Neural progenitor cell (in vitro differentiated cells): ENCODE results near the gene HLA-DMA. TPM values are rescaled to one million over a fixed set of nuclear protein-coding genes. Genes with fewer than 3 reads are reported as not detected.

Source experiments
- DNase-seq: peaks from one replicate; pipeline ENCODE4 v3.0.0-alpha.2; 2016; ENCODE audit warnings: low spot score
- H2AFZ ChIP-seq: fragments of 200-600 bp; sonication (generic); replicated peaks from 2 replicates; pipeline ENCODE4 v1.6.1; 2016; ENCODE audit warnings: antibody characterized with exemption
- H3F3A ChIP-seq: fragments of 200-600 bp; sonication (generic); 2 replicates; pipeline ENCODE4 v1.6.1; 2016; ENCODE audit warnings: antibody characterized with exemption, low read depth
- H3K27ac ChIP-seq: fragments of 200-600 bp; sonication (generic); 2 replicates; pipeline ENCODE4 v1.5.1; 2016; ENCODE audit warnings: mild to moderate bottlenecking
- H3K27me3 ChIP-seq: fragments of 200-600 bp; sonication (generic); 2 replicates; pipeline ENCODE4 v1.6.1; 2016; ENCODE audit warnings: mild to moderate bottlenecking, moderate library complexity
- H3K36me3 ChIP-seq: fragments of 200-600 bp; sonication (generic); 2 replicates; pipeline ENCODE4 v1.5.1; 2016
- H3K4me1 ChIP-seq: fragments of 200-600 bp; sonication (generic); 2 replicates; pipeline ENCODE4 v1.6.1; 2016; ENCODE audit warnings: mixed run types
- H3K4me2 ChIP-seq: fragments of 200-600 bp; sonication (generic); 2 replicates; pipeline ENCODE4 v1.6.1; 2016
- H3K4me3 ChIP-seq: fragments of 200-600 bp; sonication (generic); 2 replicates; pipeline ENCODE4 v1.5.1; 2016
- H3K79me2 ChIP-seq: fragments of 200-600 bp; sonication (generic); 2 replicates; pipeline ENCODE4 v1.6.1; 2016; ENCODE audit warnings: low read depth
- H3K9ac ChIP-seq: fragments of 200-600 bp; sonication (generic); 2 replicates; pipeline ENCODE4 v1.6.1; 2016
- H3K9me3 ChIP-seq: fragments of 200-600 bp; sonication (generic); 2 replicates; pipeline ENCODE4 v1.5.1; 2016; ENCODE audit warnings: low read depth
- H4K20me1 ChIP-seq: fragments of 200-600 bp; sonication (generic); 2 replicates; pipeline ENCODE4 v1.6.1; 2016; ENCODE audit warnings: low read depth
- H3K27ac Mint-ChIP-seq: 3 replicates; pipeline ENCODE4 v1.8.0; 2021; ENCODE audit warnings: mixed read lengths
- H3K27me3 Mint-ChIP-seq: 2 replicates; pipeline ENCODE4 v1.8.0; 2022; ENCODE audit warnings: low read depth, mild to moderate bottlenecking, inconsistent platforms, moderate library complexity, mixed read lengths; ENCODE audit not compliant: insufficient read depth
- H3K36me3 Mint-ChIP-seq: 3 replicates; pipeline ENCODE4 v1.8.0; 2021; ENCODE audit warnings: mixed read lengths
- H3K4me1 Mint-ChIP-seq: 3 replicates; pipeline ENCODE4 v1.8.0; 2021; ENCODE audit warnings: mixed read lengths
- H3K4me3 Mint-ChIP-seq: 3 replicates; pipeline ENCODE4 v1.8.0; 2021; ENCODE audit warnings: mild to moderate bottlenecking, moderate library complexity, mixed read lengths
- H3K9me3 Mint-ChIP-seq: 3 replicates; pipeline ENCODE4 v1.8.0; 2020; ENCODE audit warnings: mixed read lengths
- EZH2 ChIP-seq: fragments of 200-600 bp; sonication (generic); IDR thresholded peaks from 2 replicates; pipeline ENCODE4 v1.6.1; 2017; ENCODE audit warnings: antibody characterized with exemption, mild to moderate bottlenecking, moderate library complexity
- EZH2phosphoT487 ChIP-seq: fragments of 200-600 bp; sonication (generic); IDR thresholded peaks from 2 replicates; pipeline ENCODE4 v1.6.1; 2017; ENCODE audit warnings: antibody characterized with exemption
- total RNA-seq: library from RNA; depleted of rRNA; stranded (reverse); fragments of >200 nt; gene quantifications from 2 replicates; pipeline ENCODE4 v1.2.3, GENCODE V29; 2015; ENCODE audit warnings: low replicate concordance
- TF ChIP-seq, protein P1 (sequence below): fragments of 200-600 bp; sonication (generic); IDR thresholded peaks from 2 replicates; pipeline ENCODE4 v1.5.1; 2017; ENCODE audit warnings: antibody characterized with exemption, mild to moderate bottlenecking

The HLA-DMA gene
- total RNA-seq, 1 donor from 2014 or later: 11.9 TPM

DNA sequence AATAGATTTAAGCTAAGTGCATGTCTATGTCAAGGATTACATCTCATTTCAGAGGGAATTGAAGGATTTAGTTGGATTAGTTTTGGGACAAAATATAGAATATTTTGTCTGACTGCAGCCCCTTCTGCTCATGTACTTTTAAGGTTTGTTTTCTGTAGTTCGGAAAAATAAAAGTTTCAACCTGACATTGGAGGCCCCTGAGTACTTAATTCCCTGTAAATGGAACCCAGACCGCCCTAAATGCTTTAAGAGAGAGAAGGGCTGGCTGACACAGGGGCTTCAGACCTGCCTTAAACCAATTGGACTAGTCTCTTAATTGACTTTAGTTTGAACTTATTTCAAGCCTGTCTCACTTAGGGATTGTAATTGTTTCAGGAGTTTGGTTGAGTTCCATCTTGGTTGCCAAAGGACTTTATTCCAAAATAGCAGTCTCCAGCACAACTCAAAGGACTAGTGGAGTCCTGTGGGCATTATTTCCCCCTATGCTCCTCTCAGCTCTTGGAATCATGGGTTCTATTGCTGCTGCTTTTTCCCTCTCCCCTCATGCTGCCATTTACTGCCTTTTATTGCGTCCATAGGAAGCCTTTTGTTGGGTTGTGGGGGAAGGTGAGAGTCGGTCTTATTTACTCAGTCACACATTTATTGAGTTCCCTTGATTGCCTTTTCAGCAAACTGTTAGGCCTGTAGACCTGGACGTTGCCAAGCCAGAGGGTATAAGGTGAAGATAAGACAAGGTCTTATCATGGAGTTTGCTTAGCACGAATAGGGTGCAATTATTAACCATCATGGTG, 30.0 kb upstream of the HLA-DMA start:
- H3K4me2 ChIP-seq: no peak overlapping the region
- H3K27me3 ChIP-seq: no peaks in the 10 kb centered on the region
- DNase-seq: no peak
- Mint-ChIP-seq H3K4me1 (peaks cover 5% of the 10 kb centered on the region), H3K4me3 (no peak overlapping the region), H3K36me3 (peaks cover 35% of the 10 kb centered on the region), H3K27ac (no peak overlapping the region), H3K27me3 (peaks cover 14% of the 10 kb centered on the region), H3K9me3 (no peaks in the 10 kb centered on the region)
- peaks cover 29% of the 10 kb centered on the region for H3K79me2 ChIP-seq
- no peak overlapping the region for H3K9ac ChIP-seq
- peaks cover 65% of the 10 kb centered on the region for H4K20me1 ChIP-seq
- no peaks in the 10 kb centered on the region for H3K4me1 ChIP-seq
- peaks cover 23% of the 10 kb centered on the region for H3K36me3 ChIP-seq
- TF ChIP-seq EZH2 (no peak), EZH2phosphoT487 (no peak)
- TF ChIP-seq, protein P1, sequence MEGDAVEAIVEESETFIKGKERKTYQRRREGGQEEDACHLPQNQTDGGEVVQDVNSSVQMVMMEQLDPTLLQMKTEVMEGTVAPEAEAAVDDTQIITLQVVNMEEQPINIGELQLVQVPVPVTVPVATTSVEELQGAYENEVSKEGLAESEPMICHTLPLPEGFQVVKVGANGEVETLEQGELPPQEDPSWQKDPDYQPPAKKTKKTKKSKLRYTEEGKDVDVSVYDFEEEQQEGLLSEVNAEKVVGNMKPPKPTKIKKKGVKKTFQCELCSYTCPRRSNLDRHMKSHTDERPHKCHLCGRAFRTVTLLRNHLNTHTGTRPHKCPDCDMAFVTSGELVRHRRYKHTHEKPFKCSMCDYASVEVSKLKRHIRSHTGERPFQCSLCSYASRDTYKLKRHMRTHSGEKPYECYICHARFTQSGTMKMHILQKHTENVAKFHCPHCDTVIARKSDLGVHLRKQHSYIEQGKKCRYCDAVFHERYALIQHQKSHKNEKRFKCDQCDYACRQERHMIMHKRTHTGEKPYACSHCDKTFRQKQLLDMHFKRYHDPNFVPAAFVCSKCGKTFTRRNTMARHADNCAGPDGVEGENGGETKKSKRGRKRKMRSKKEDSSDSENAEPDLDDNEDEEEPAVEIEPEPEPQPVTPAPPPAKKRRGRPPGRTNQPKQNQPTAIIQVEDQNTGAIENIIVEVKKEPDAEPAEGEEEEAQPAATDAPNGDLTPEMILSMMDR: no peak
- H3K4me3 ChIP-seq: no peak overlapping the region
- H2AFZ ChIP-seq: no peak overlapping the region
- peak overlapping the region; percentile 74 for H3K27ac ChIP-seq
- H3K9me3 ChIP-seq: no peaks in the 10 kb centered on the region
- H3F3A ChIP-seq: peaks cover 69% of the 10 kb centered on the region

DNA sequence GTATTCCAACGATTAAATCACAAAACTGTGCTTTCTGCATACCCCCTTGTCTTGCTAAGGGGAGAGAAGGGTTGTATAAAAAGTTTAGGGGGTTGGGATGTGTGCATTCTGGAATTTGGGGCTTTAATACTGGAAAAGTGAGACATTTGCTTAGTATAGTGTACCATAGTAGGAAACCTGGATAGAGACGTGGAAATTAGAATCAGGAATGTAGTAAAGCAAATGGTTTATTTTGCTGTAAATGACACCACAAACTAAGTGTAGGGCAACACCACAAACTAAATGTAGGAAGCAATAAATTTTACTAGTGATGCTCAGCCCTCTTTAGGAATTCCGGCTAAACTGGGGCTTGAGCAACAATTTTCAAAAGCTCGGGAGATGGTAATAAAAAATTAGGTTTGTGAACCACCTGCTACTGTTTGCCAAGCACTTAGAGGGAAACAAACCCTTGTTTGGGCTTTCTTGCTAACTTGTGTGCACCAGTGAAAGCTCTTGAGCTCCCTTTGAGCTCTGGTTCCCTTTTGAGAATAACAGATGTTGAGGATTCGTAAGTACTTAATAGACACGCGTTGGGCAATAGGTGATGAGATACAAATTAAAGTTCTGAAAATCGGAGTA, 29.3 kb upstream of the HLA-DMA start:
- DNase-seq: no peak
- Histone ChIP-seq H3K27ac (peak overlapping the region; percentile 74), H3K4me1 (no peaks in the 10 kb centered on the region), H3K36me3 (peaks cover 30% of the 10 kb centered on the region), H3K4me3 (no peak overlapping the region), H3K9ac (no peak overlapping the region), H3K27me3 (no peaks in the 10 kb centered on the region), H2AFZ (no peak overlapping the region), H3F3A (peaks cover 76% of the 10 kb centered on the region), H3K79me2 (peaks cover 36% of the 10 kb centered on the region), H4K20me1 (peaks cover 72% of the 10 kb centered on the region), H3K4me2 (no peak overlapping the region), H3K9me3 (no peaks in the 10 kb centered on the region)
- H3K27me3 Mint-ChIP-seq: peaks cover 17% of the 10 kb centered on the region
- peaks cover 42% of the 10 kb centered on the region for H3K36me3 Mint-ChIP-seq
- H3K27ac Mint-ChIP-seq: no peak overlapping the region
- no peaks in the 10 kb centered on the region for H3K9me3 Mint-ChIP-seq
- no peak for TF ChIP-seq EZH2
- TF ChIP-seq, protein P1: no peak
- TF ChIP-seq EZH2phosphoT487: no peak
- H3K4me3 Mint-ChIP-seq: no peak overlapping the region
- H3K4me1 Mint-ChIP-seq: peaks cover 11% of the 10 kb centered on the region

DNA sequence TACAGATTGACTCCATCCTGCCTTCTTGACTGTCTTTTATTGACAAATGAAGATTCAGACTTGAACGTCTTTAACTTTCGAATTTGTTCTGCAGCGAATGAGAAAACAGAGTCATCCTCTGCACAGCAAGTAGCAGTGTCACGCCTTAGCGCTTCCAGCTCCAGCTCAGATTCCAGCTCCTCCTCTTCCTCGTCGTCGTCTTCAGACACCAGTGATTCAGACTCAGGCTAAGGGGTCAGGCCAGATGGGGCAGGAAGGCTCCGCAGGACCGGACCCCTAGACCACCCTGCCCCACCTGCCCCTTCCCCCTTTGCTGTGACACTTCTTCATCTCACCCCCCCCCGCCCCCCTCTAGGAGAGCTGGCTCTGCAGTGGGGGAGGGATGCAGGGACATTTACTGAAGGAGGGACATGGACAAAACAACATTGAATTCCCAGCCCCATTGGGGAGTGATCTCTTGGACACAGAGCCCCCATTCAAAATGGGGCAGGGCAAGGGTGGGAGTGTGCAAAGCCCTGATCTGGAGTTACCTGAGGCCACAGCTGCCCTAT, 27.7 kb upstream of the HLA-DMA start:
- Mint-ChIP-seq H3K27ac (no peak overlapping the region), H3K27me3 (peaks cover 17% of the 10 kb centered on the region), H3K9me3 (no peaks in the 10 kb centered on the region), H3K36me3 (peaks cover 58% of the 10 kb centered on the region), H3K4me1 (peaks cover 22% of the 10 kb centered on the region), H3K4me3 (no peak overlapping the region)
- Histone ChIP-seq H3K27ac (no peak overlapping the region), H3K27me3 (no peaks in the 10 kb centered on the region), H3K4me1 (peaks cover 4% of the 10 kb centered on the region), H3K79me2 (peaks cover 53% of the 10 kb centered on the region), H3K4me2 (no peak overlapping the region), H3F3A (peaks cover 92% of the 10 kb centered on the region), H3K9ac (no peak overlapping the region), H3K36me3 (peaks cover 44% of the 10 kb centered on the region), H4K20me1 (peaks cover 88% of the 10 kb centered on the region), H2AFZ (no peak overlapping the region), H3K9me3 (no peaks in the 10 kb centered on the region), H3K4me3 (no peak overlapping the region)
- DNase-seq: no peak
- TF ChIP-seq EZH2phosphoT487: no peak
- TF ChIP-seq, protein P1: no peak
- no peak for TF ChIP-seq EZH2
